Hepatocyte (in vitro differentiated cells): ENCODE data around the gene USP12. TPM values are rescaled to one million over a fixed set of nuclear protein-coding genes. Genes with fewer than 3 reads are reported as not detected.

ENCODE experiments used
- DNase-seq: peaks from one replicate; pipeline ENCODE4 v3.0.0-alpha.2; 2016; ENCODE audit warnings: low spot score
- H2AFZ ChIP-seq: fragments of 200-600 bp; sonication (generic); 2 replicates; pipeline ENCODE4 v1.6.0; 2016; ENCODE audit warnings: antibody characterized with exemption, mild to moderate bottlenecking
- H3K27ac ChIP-seq: fragments of 200-600 bp; sonication (generic); 2 replicates; pipeline ENCODE4 v1.5.1; 2016; ENCODE audit warnings: mild to moderate bottlenecking
- H3K27me3 ChIP-seq: fragments of 200-600 bp; sonication (generic); 2 replicates; pipeline ENCODE4 v1.6.1; 2016
- H3K36me3 ChIP-seq: fragments of 200-600 bp; sonication (generic); replicated peaks from 2 replicates; pipeline ENCODE4 v1.5.1; 2016; ENCODE audit warnings: low read depth; ENCODE audit not compliant: insufficient read depth
- H3K4me1 ChIP-seq: fragments of 200-600 bp; sonication (generic); 2 replicates; pipeline ENCODE4 v1.5.1; 2016; ENCODE audit warnings: mild to moderate bottlenecking, moderate library complexity; ENCODE audit not compliant: insufficient read depth
- H3K4me2 ChIP-seq: fragments of 200-600 bp; sonication (generic); 2 replicates; pipeline ENCODE4 v1.6.0; 2016
- H3K4me3 ChIP-seq: fragments of 200-600 bp; sonication (generic); 2 replicates; pipeline ENCODE4 v1.5.1; 2016; ENCODE audit warnings: mild to moderate bottlenecking
- H3K79me2 ChIP-seq: fragments of 200-600 bp; sonication (generic); 2 replicates; pipeline ENCODE4 v1.6.0; 2017; ENCODE audit warnings: mild to moderate bottlenecking
- H3K9me2 ChIP-seq: fragments of 200-600 bp; sonication (generic); replicated peaks from 2 replicates; pipeline ENCODE4 v1.6.0; 2017; ENCODE audit warnings: mild to moderate bottlenecking; ENCODE audit not compliant: insufficient read depth
- H3K9me3 ChIP-seq: fragments of 200-600 bp; sonication (generic); 2 replicates; pipeline ENCODE4 v1.5.1; 2016; ENCODE audit warnings: low read depth, mild to moderate bottlenecking
- H4K20me1 ChIP-seq: fragments of 200-600 bp; sonication (generic); 2 replicates; pipeline ENCODE4 v1.6.0; 2016; ENCODE audit warnings: mild to moderate bottlenecking; ENCODE audit not compliant: insufficient read depth, poor library complexity, severe bottlenecking
- CTCF ChIP-seq: fragments of 200-600 bp; sonication (generic); IDR thresholded peaks from 2 replicates; pipeline ENCODE4 v1.5.1; 2016; ENCODE audit warnings: antibody characterized with exemption, mild to moderate bottlenecking; ENCODE audit not compliant: poor library complexity
- EZH2 ChIP-seq: fragments of 200-600 bp; sonication (generic); IDR thresholded peaks from 2 replicates; pipeline ENCODE4 v1.6.1; 2016; ENCODE audit warnings: antibody characterized with exemption, mild to moderate bottlenecking, borderline replicate concordance
- EZH2phosphoT487 ChIP-seq: fragments of 200-600 bp; sonication (generic); IDR thresholded peaks from one replicate; pipeline ENCODE4 v1.6.1; 2018; ENCODE audit warnings: antibody characterized with exemption, mild to moderate bottlenecking, low read depth, moderate library complexity; ENCODE audit not compliant: unreplicated experiment, severe bottlenecking
- WGBS: methylation state at CpG from one replicate; pipeline ENCODE4 v1.1.6; 2016; ENCODE audit warnings: low lambda C conversion rate; ENCODE audit errors: missing lambda C conversion rate; 5-methylcytosine and 5-hydroxymethylcytosine counted together
- polyA plus RNA-seq: library from polyadenylated mRNA; unstranded; fragments of >200 nt; fragmentation: Nextera tagmentation; extraction: Ambion mirVana; gene quantifications from 2 replicates; pipeline ENCODE4 v1.2.1, GENCODE V29; 2016
- total RNA-seq: library from RNA; depleted of rRNA; stranded (reverse); fragments of >200 nt; gene quantifications from 2 replicates; pipeline ENCODE4 v1.2.3, GENCODE V29; 2014

Gene USP12
- total and polyA plus RNA-seq, 2 experiments from 2014 or later, result 17.5 to 26.4 TPM

GRCh38 chr13:27035892-27036235 is 135.7 kb downstream of the USP12 start:
- Histone ChIP-seq H3K4me3 (no peak overlapping the region), H4K20me1 (no peaks in the 10 kb centered on the region), H3K4me2 (no peak overlapping the region), H3K27me3 (peaks cover 6% of the 10 kb centered on the region), H3K27ac (no peak overlapping the region), H2AFZ (no peak overlapping the region), H3K9me2 (no peaks in the 10 kb centered on the region), H3K36me3 (no peaks in the 10 kb centered on the region), H3K4me1 (peaks cover 26% of the 10 kb centered on the region), H3K79me2 (no peaks in the 10 kb centered on the region), H3K9me3 (no peaks in the 10 kb centered on the region)
- TF ChIP-seq EZH2 (no peak), EZH2phosphoT487 (no peak), CTCF (no peak)
- no peak for DNase-seq
- 86% methylated on average over 11 of the region's 11 CpGs for WGBS

GRCh38 chr13:27034678-27035111 is 136.9 kb downstream of the USP12 start:
- Histone ChIP-seq H3K79me2 (no peaks in the 10 kb centered on the region), H4K20me1 (no peaks in the 10 kb centered on the region), H3K4me2 (peak overlapping the region; percentile 71), H3K9me2 (no peaks in the 10 kb centered on the region), H3K27me3 (peaks cover 6% of the 10 kb centered on the region), H3K9me3 (no peaks in the 10 kb centered on the region), H3K27ac (no peak overlapping the region), H3K36me3 (no peaks in the 10 kb centered on the region), H2AFZ (peak overlapping the region; percentile 14), H3K4me3 (no peak overlapping the region), H3K4me1 (peaks cover 17% of the 10 kb centered on the region)
- 15% methylated on average over 17 of the region's 18 CpGs for WGBS
- TF ChIP-seq EZH2 (no peak), CTCF (no peak), EZH2phosphoT487 (no peak)
- DNase-seq, result no peak

GRCh38 chr13:27028683-27029480 is 142.7 kb downstream of the USP12 start:
- H3K36me3 ChIP-seq, result no peaks in the 10 kb centered on the region
- no peak overlapping the region for H3K27ac ChIP-seq
- H3K4me2 ChIP-seq, result no peak overlapping the region
- TF ChIP-seq CTCF (no peak), EZH2 (no peak), EZH2phosphoT487 (no peak)
- no peaks in the 10 kb centered on the region for H3K27me3 ChIP-seq
- no peak overlapping the region for H2AFZ ChIP-seq
- H3K9me2 ChIP-seq, result no peaks in the 10 kb centered on the region
- H3K4me3 ChIP-seq, result no peak overlapping the region
- no peak for DNase-seq
- no peaks in the 10 kb centered on the region for H3K79me2 ChIP-seq
- no peaks in the 10 kb centered on the region for H4K20me1 ChIP-seq
- no peaks in the 10 kb centered on the region for H3K9me3 ChIP-seq
- H3K4me1 ChIP-seq, result peaks cover 3% of the 10 kb centered on the region
- WGBS, result 66% methylated on average over 8 of the region's 8 CpGs
